Naive thymus-derived CD8-positive, alpha-beta T cell (primary cell): Measurements from ENCODE around the gene KSR2. TPM values are rescaled to one million over a fixed set of nuclear protein-coding genes. Genes with fewer than 3 reads are reported as not detected.
"Not testable (repeated sequence)": the region's sequence is repeated elsewhere in the genome, so short reads cannot be mapped to it uniquely, and the experiment has no call there.

ENCODE experiments used
- ATAC-seq, 2 donors: fragments of 150-1000 bp; cut with Tn5 transposase in 1 of 2; sonication (Bioruptor Pico), chemical (Tn5 transposase) in 1 of 2; 1 replicate in 1 of 2; 2 replicates in 1 of 2; pipeline ENCODE4 v1.10.0; 2021; ENCODE audit warnings: mild to moderate bottlenecking in 2 of 2, moderate library complexity in 2 of 2
- POLR2A ChIA-PET: fragments of 350-600 bp; sonication (Branson Sonifier 250); formaldehyde crosslinking; loops from one replicate; lab custom pipeline; 2021; ENCODE audit warnings: antibody characterized with exemption; lab: Charles Lee
- DNase-seq, 10 donors: peaks; one replicate each; pipeline versions ENCODE4 v3.0.0 to v3.0.0-alpha.2; 2020 to 2022
- H3K27ac Mint-ChIP-seq, 10 donors: one replicate each; pipeline ENCODE4 v1.8.0; 2020 to 2022; ENCODE audit warnings: mild to moderate bottlenecking in 10 of 10, mixed read lengths in 10 of 10, moderate library complexity in 4 of 10, inconsistent platforms in 1 of 10
- H3K27me3 Mint-ChIP-seq, 5 donors: one replicate each; pipeline ENCODE4 v1.8.0; 2021 to 2022; ENCODE audit warnings: mixed read lengths in 5 of 5
- H3K36me3 Mint-ChIP-seq, 3 donors: one replicate each; pipeline ENCODE4 v1.8.0; 2020 to 2022; ENCODE audit warnings: mixed read lengths in 3 of 3, mild to moderate bottlenecking in 2 of 3, inconsistent platforms in 1 of 3
- H3K4me1 Mint-ChIP-seq, 4 donors: one replicate each; pipeline ENCODE4 v1.8.0; 2021 to 2022; ENCODE audit warnings: mixed read lengths in 4 of 4
- H3K4me3 Mint-ChIP-seq, 10 donors: one replicate each; pipeline ENCODE4 v1.8.0; 2020 to 2022; ENCODE audit warnings: mild to moderate bottlenecking in 10 of 10, mixed read lengths in 10 of 10, moderate library complexity in 6 of 10, inconsistent platforms in 1 of 10
- H3K9me3 Mint-ChIP-seq, 9 donors: one replicate each; pipeline ENCODE4 v1.8.0; 2020 to 2022; ENCODE audit warnings: mixed read lengths in 9 of 9, mild to moderate bottlenecking in 3 of 9, inconsistent platforms in 1 of 9, moderate library complexity in 1 of 9
- polyA plus RNA-seq, 3 donors: library from polyadenylated mRNA; unstranded; fragments of 300-500 nt; fragmentation: Illumina TruSeq; gene quantifications; one replicate each; pipeline ENCODE4 v1.2.3, GENCODE V29; 2021
- total RNA-seq, 8 experiments: library from RNA in 2 of 8; stranded (reverse) in 2 of 8; gene quantifications; one replicate each; pipeline ENCODE4 v1.2.3 and lab custom pipeline; 2021 to 2026

KSR2 gene
- total and polyA plus RNA-seq, 5 experiments from 2014 or later, result not detected

GRCh38 chr12:117649796-117650195, 319.0 kb downstream of the KSR2 start:
- POLR2A ChIA-PET, result no interaction called here
- Mint-ChIP-seq H3K4me1 (no peaks in the 10 kb centered on the region), H3K4me3 (no peak overlapping the region), H3K27ac (no peak overlapping the region), H3K9me3 (peaks cover 2 to 27% (median 10%) of the 10 kb centered on the region in 9 donors), H3K27me3 (peaks cover 0 to 20% (median 7%) of the 10 kb centered on the region in 5 donors), H3K36me3 (no peaks in the 10 kb centered on the region)
- no peak for DNase-seq
- no peak for ATAC-seq

GRCh38 chr12:117646520-117646919, 322.3 kb downstream of the KSR2 start:
- ATAC-seq (no peak), DNase-seq (no peak)
- H3K9me3 Mint-ChIP-seq, result peaks cover 2 to 20% (median 6%) of the 10 kb centered on the region in 9 donors
- peaks cover 3 to 28% (median 7%) of the 10 kb centered on the region in 5 donors for H3K27me3 Mint-ChIP-seq
- H3K4me3 Mint-ChIP-seq, result no peak overlapping the region
- POLR2A ChIA-PET, result no interaction called here
- no peaks in the 10 kb centered on the region for H3K36me3 Mint-ChIP-seq
- no peak overlapping the region for H3K27ac Mint-ChIP-seq
- H3K4me1 Mint-ChIP-seq, result no peaks in the 10 kb centered on the region

DNA sequence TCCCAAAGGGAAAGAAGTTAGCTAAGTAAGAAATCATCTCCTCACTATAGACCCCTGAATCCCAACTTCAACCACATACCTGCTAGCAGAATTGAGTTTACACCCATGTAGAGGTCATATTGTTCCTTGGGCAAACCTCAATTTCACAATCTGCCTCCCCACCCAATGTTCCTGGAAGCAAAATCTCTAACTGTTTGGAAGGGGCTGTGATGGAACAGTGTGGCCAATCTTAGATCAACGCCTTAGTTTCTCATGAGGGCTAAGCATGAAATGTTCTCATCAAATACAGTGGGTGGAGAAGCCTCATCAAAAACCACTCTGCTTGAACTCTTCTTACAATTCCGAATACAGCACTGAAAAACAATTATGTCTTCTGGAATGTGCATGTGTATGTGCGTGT, 323.3 kb downstream of the KSR2 start:
- peaks cover 3 to 34% (median 7%) of the 10 kb centered on the region in 5 donors for H3K27me3 Mint-ChIP-seq

GRCh38 chr12:117643971-117644370, 324.8 kb downstream of the KSR2 start:
- ATAC-seq (no peak), DNase-seq (no peak)
- Mint-ChIP-seq H3K4me3 (no peak overlapping the region), H3K36me3 (no peaks in the 10 kb centered on the region), H3K9me3 (peaks cover 0 to 3% (median 0%) of the 10 kb centered on the region in 9 donors), H3K27ac (no peak overlapping the region), H3K4me1 (no peaks in the 10 kb centered on the region), H3K27me3 (peaks cover 3 to 34% (median 7%) of the 10 kb centered on the region in 5 donors)
- POLR2A ChIA-PET, result no interaction called here

More for the DNA sequence above, 323.3 kb downstream of the KSR2 start:
- no peak overlapping the region for H3K27ac Mint-ChIP-seq
- DNase-seq, result no peak
- no peaks in the 10 kb centered on the region for H3K36me3 Mint-ChIP-seq
- H3K9me3 Mint-ChIP-seq, result peaks cover 0 to 9% (median under 1%) of the 10 kb centered on the region in 9 donors
- POLR2A ChIA-PET, result no interaction called here
- H3K4me3 Mint-ChIP-seq, result no peak overlapping the region
- H3K4me1 Mint-ChIP-seq, result no peaks in the 10 kb centered on the region
- ATAC-seq, result no peak

DNA sequence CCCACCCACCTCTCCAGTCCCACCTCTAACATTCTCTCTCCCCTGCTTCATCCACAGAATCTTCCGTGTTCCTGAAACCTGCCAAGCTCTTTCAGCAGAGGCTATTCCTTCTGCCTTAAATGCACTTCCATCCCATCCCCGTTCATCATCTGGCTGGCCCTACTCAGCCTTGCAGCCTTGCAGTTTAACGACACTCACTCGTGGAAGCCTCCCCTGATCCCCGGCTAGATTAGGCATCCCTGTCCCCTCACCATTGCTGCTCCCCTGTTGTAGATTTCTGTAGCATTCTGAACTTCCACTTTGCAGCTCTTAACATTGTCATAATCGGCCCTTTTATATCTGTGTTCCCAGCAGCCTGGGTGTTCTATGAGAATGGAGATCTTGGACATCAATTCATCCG, 326.9 kb downstream of the KSR2 start:
- no peak for DNase-seq
- H3K4me1 Mint-ChIP-seq, result no peaks in the 10 kb centered on the region
- H3K27ac Mint-ChIP-seq, result no peak overlapping the region
- ATAC-seq, result no peak
- H3K27me3 Mint-ChIP-seq, result peaks cover 3 to 26% (median 6%) of the 10 kb centered on the region in 5 donors
- peaks cover 0 to 11% (median 6%) of the 10 kb centered on the region in 9 donors for H3K9me3 Mint-ChIP-seq
- peaks cover 0 to 3% (median 0%) of the 10 kb centered on the region in 3 donors for H3K36me3 Mint-ChIP-seq
- POLR2A ChIA-PET, result no interaction called here
- no peak overlapping the region for H3K4me3 Mint-ChIP-seq

GRCh38 chr12:117640511-117640910, 328.3 kb downstream of the KSR2 start:
- ATAC-seq (no peak), DNase-seq (no peak)
- POLR2A ChIA-PET, result no interaction called here
- no peaks in the 10 kb centered on the region for H3K4me1 Mint-ChIP-seq
- H3K27ac Mint-ChIP-seq, result no peak overlapping the region
- peaks cover 0 to 26% (median 6%) of the 10 kb centered on the region in 5 donors for H3K27me3 Mint-ChIP-seq
- H3K9me3 Mint-ChIP-seq, result peaks cover 0 to 19% (median 6%) of the 10 kb centered on the region in 9 donors
- no peak overlapping the region for H3K4me3 Mint-ChIP-seq
- H3K36me3 Mint-ChIP-seq, result peaks cover 0 to 9% (median 0%) of the 10 kb centered on the region in 3 donors

DNA sequence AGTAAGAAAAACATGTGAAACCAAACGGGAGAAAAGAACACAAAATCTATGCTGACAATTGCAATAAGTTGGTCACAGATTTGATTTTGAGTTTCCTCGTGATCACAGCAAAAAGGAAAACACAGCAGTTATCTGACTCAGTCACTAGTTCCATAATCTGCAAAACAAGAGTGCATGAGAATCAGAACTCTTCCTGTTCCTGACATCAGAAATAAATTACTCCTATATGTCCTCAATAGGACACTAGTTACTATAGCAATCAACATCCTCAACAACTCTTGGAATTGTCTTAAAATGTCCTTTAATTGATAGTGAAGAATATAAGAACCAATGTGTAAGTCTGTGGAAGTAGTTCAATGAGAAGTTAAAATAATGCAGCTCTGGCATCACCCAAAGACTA, 339.3 kb downstream of the KSR2 start:
- Mint-ChIP-seq H3K9me3 (peaks cover 0 to 18% (median 9%) of the 10 kb centered on the region in 9 donors), H3K4me3 (no peak overlapping the region), H3K27me3 (peaks cover 8 to 44% (median 15%) of the 10 kb centered on the region in 5 donors), H3K27ac (no peak overlapping the region), H3K36me3 (peaks cover 0 to 8% (median 0%) of the 10 kb centered on the region in 3 donors), H3K4me1 (no peaks in the 10 kb centered on the region)
- POLR2A ChIA-PET, result no interaction called here
- DNase-seq (no peak), ATAC-seq (no peak)

GRCh38 chr12:117628711-117629110, 340.1 kb downstream of the KSR2 start:
- Mint-ChIP-seq H3K27me3 (peaks cover 5 to 41% (median 14%) of the 10 kb centered on the region in 5 donors), H3K9me3 (peaks cover 0 to 15% (median 9%) of the 10 kb centered on the region in 9 donors)
- H3K4me1 Mint-ChIP-seq, H3K27ac Mint-ChIP-seq, POLR2A ChIA-PET, DNase-seq, ATAC-seq, H3K4me3 Mint-ChIP-seq, H3K36me3 Mint-ChIP-seq: not testable (repeated sequence)

GRCh38 chr12:117622741-117623140, 346.0 kb downstream of the KSR2 start:
- POLR2A ChIA-PET, result no interaction called here
- ATAC-seq (no peak), DNase-seq (no peak)
- Mint-ChIP-seq H3K9me3 (peaks cover 0 to 11% (median 6%) of the 10 kb centered on the region in 9 donors), H3K4me3 (no peak overlapping the region), H3K36me3 (no peaks in the 10 kb centered on the region), H3K27ac (no peak overlapping the region), H3K4me1 (no peaks in the 10 kb centered on the region), H3K27me3 (peaks cover 0 to 11% (median 2%) of the 10 kb centered on the region in 5 donors)

GRCh38 chr12:117622087-117622486, 346.7 kb downstream of the KSR2 start:
- DNase-seq (no peak), ATAC-seq (no peak)
- H3K27ac Mint-ChIP-seq, result no peak overlapping the region
- H3K27me3 Mint-ChIP-seq, result peaks cover 0 to 7% (median 2%) of the 10 kb centered on the region in 5 donors
- H3K4me1 Mint-ChIP-seq, result no peaks in the 10 kb centered on the region
- no peak overlapping the region for H3K4me3 Mint-ChIP-seq
- peaks cover 2 to 14% (median 6%) of the 10 kb centered on the region in 9 donors for H3K9me3 Mint-ChIP-seq
- no peaks in the 10 kb centered on the region for H3K36me3 Mint-ChIP-seq
- POLR2A ChIA-PET, result no interaction called here

GRCh38 chr12:117607778-117608177, 361.0 kb downstream of the KSR2 start:
- Mint-ChIP-seq H3K27me3 (peaks cover 0 to 9% (median 3%) of the 10 kb centered on the region in 5 donors), H3K9me3 (peaks cover 0 to 10% (median 3%) of the 10 kb centered on the region in 9 donors), H3K4me1 (peaks cover 0 to 1% (median 0%) of the 10 kb centered on the region in 4 donors), H3K4me3 (no peak overlapping the region), H3K36me3 (no peaks in the 10 kb centered on the region), H3K27ac (no peak overlapping the region)
- ATAC-seq (no peak), DNase-seq (no peak)
- POLR2A ChIA-PET, result no interaction called here

DNA sequence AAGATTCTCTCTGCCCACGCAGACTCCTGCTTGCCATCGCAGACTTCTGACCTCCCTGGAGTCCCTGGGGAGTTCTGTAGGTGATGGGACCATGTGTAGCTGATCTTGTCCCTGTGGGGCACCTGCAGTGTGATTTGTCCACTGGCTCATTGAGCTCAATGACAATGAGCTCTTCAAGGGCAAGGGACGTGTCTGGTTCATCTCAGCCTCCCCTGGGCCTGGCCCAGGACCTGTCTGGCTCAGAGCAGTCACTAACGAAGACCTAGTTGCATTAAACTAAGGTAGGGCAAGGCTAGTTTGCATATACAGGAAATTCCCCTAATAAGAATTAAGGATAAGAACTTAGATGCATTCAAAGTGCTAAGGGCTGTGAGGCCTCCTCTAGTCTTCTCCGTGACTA, 361.8 kb downstream of the KSR2 start:
- Mint-ChIP-seq H3K27me3 (peaks cover 0 to 9% (median 3%) of the 10 kb centered on the region in 5 donors), H3K9me3 (peaks cover 0 to 7% (median 0%) of the 10 kb centered on the region in 9 donors), H3K4me1 (peaks cover 0 to 1% (median 0%) of the 10 kb centered on the region in 4 donors), H3K27ac (no peak overlapping the region), H3K36me3 (no peaks in the 10 kb centered on the region), H3K4me3 (no peak overlapping the region)
- DNase-seq (no peak), ATAC-seq (no peak)
- POLR2A ChIA-PET, result no interaction called here

DNA sequence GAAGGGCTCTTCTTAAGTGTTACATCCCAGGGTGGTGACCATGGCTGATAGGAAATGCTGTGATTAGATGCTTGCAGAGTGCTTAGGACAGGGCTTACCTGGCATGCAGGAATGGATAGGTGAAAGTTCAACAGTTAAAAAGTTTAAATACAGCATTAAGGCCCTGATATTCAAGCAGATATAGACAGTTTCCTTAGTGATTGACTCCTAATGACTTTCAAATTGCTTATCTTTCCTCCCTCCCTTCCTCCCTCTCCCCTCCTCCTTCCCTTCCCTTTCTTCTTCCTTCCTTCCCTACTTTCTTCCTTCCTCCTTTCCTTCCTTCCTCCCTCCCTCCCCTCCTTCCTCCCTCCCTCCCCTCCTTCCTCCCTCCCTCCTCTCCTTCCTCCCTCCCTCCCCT, 362.8 kb downstream of the KSR2 start:
- POLR2A ChIA-PET, result no interaction called here
- DNase-seq (no peak), ATAC-seq (no peak)
- Mint-ChIP-seq H3K4me3 (no peak overlapping the region), H3K9me3 (peaks cover 0 to 4% (median 0%) of the 10 kb centered on the region in 9 donors), H3K36me3 (no peaks in the 10 kb centered on the region), H3K27ac (no peak overlapping the region), H3K27me3 (peaks cover 0 to 9% (median 3%) of the 10 kb centered on the region in 5 donors), H3K4me1 (no peaks in the 10 kb centered on the region)
